ENCODE data around the gene PPM1B. TPM values are rescaled to one million over a fixed set of nuclear protein-coding genes. Genes with fewer than 3 reads are reported as not detected.

The PPM1B gene
- total and polyA plus RNA-seq, 2 experiments from 2014 or later: 112 to 134 TPM

DNA sequence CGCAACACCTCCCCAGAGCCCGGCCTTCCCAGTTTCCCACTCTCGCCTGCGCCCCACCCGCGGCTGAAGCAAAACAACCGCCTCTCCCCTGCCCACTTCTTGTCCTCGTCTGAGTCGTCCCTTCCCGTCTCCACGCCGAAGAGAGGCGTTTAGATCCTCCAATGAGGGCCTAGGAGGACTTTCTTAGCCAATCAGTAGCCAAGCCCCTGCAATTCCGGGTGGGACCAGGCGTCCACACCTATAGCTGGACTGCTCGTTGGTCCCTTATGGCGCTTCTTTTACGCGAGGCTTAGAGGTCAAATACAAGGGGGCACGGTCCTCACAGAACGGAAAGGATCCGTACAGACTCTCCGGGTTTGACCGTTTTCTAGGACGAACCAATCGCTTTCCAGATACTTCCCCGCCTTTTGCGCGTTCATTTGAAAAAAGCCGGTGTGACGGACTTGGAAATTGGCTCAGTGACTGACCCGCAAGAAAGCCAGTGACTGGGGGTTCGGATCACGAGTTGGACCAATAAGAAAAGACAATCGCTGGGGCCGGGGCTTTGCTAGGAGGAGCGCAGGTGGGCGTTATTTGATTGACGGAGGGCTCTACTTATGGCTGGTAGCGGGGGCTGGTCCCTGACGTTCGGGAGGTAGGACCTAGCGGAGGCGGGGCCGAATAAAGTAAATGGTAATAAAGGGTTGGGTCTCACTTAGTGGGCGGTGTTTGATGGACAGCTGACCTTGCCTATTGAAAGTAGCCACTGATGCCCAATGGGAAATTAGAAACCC is 581 bp upstream of the PPM1B start:
- DNase-seq (ENCODE audit: low spot score) (peak; percentile 100), ATAC-seq (peak; percentile 85)
- TF ChIP-seq CREB1 (CRISPR knock-in tag; IDR thresholded peaks at IDR 0.05; ENCODE audit: low read depth) (peak; percentile 75), JUNB (IDR thresholded peaks at IDR 0.05; ENCODE audit: unreplicated experiment) (no peak), ZNF331 (CRISPR knock-in tag; IDR thresholded peaks at IDR 0.05; ENCODE audit: low read depth) (no peak), POLR2AphosphoS5 (IDR thresholded peaks at IDR 0.05; ENCODE audit: low read depth) (peak; percentile 58)
- TF ChIP-seq, protein P1, sequence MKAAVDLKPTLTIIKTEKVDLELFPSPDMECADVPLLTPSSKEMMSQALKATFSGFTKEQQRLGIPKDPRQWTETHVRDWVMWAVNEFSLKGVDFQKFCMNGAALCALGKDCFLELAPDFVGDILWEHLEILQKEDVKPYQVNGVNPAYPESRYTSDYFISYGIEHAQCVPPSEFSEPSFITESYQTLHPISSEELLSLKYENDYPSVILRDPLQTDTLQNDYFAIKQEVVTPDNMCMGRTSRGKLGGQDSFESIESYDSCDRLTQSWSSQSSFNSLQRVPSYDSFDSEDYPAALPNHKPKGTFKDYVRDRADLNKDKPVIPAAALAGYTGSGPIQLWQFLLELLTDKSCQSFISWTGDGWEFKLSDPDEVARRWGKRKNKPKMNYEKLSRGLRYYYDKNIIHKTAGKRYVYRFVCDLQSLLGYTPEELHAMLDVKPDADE (IDR thresholded peaks at IDR 0.05): no peak
- TF ChIP-seq, protein P2, sequence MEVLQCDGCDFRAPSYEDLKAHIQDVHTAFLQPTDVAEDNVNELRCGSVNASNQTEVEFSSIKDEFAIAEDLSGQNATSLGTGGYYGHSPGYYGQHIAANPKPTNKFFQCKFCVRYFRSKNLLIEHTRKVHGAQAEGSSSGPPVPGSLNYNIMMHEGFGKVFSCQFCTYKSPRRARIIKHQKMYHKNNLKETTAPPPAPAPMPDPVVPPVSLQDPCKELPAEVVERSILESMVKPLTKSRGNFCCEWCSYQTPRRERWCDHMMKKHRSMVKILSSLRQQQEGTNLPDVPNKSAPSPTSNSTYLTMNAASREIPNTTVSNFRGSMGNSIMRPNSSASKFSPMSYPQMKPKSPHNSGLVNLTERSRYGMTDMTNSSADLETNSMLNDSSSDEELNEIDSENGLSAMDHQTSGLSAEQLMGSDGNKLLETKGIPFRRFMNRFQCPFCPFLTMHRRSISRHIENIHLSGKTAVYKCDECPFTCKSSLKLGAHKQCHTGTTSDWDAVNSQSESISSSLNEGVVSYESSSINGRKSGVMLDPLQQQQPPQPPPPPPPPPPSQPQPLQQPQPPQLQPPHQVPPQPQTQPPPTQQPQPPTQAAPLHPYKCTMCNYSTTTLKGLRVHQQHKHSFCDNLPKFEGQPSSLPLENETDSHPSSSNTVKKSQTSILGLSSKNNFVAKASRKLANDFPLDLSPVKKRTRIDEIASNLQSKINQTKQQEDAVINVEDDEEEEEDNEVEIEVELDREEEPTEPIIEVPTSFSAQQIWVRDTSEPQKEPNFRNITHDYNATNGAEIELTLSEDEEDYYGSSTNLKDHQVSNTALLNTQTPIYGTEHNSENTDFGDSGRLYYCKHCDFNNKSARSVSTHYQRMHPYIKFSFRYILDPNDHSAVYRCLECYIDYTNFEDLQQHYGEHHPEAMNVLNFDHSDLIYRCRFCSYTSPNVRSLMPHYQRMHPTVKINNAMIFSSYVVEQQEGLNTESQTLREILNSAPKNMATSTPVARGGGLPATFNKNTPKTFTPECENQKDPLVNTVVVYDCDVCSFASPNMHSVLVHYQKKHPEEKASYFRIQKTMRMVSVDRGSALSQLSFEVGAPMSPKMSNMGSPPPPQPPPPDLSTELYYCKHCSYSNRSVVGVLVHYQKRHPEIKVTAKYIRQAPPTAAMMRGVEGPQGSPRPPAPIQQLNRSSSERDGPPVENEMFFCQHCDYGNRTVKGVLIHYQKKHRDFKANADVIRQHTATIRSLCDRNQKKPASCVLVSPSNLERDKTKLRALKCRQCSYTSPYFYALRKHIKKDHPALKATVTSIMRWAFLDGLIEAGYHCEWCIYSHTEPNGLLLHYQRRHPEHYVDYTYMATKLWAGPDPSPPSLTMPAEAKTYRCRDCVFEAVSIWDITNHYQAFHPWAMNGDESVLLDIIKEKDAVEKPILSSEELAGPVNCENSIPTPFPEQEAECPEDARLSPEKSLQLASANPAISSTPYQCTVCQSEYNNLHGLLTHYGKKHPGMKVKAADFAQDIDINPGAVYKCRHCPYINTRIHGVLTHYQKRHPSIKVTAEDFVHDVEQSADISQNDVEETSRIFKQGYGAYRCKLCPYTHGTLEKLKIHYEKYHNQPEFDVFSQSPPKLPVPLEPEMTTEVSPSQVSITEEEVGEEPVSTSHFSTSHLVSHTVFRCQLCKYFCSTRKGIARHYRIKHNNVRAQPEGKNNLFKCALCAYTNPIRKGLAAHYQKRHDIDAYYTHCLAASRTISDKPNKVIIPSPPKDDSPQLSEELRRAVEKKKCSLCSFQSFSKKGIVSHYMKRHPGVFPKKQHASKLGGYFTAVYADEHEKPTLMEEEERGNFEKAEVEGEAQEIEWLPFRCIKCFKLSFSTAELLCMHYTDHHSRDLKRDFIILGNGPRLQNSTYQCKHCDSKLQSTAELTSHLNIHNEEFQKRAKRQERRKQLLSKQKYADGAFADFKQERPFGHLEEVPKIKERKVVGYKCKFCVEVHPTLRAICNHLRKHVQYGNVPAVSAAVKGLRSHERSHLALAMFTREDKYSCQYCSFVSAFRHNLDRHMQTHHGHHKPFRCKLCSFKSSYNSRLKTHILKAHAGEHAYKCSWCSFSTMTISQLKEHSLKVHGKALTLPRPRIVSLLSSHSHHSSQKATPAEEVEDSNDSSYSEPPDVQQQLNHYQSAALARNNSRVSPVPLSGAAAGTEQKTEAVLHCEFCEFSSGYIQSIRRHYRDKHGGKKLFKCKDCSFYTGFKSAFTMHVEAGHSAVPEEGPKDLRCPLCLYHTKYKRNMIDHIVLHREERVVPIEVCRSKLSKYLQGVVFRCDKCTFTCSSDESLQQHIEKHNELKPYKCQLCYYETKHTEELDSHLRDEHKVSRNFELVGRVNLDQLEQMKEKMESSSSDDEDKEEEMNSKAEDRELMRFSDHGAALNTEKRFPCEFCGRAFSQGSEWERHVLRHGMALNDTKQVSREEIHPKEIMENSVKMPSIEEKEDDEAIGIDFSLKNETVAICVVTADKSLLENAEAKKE (CRISPR knock-in tag; IDR thresholded peaks at IDR 0.05): no peak
- Histone ChIP-seq H3K36me3 (ENCODE audit: insufficient read depth) (no peaks in the 10 kb centered on the region), H3K4me1 (ENCODE audit: insufficient read depth) (peaks cover 7% of the 10 kb centered on the region), H3K4me2 (peak overlapping the region; percentile 4; the same call in 1 of the 2 replicates), H3K79me2 (replicated peaks; ENCODE audit: insufficient read depth) (peaks cover 44% of the 10 kb centered on the region), H3K4me3 (peak overlapping the region; percentile 44), H3K9me2 (ENCODE audit: insufficient read depth) (no peaks in the 10 kb centered on the region), H3F3A (replicated peaks; ENCODE audit: low read depth) (peaks cover 10% of the 10 kb centered on the region; the same call in 1 of the 2 replicates), H3K27me3 (ENCODE audit: insufficient read depth) (no peaks in the 10 kb centered on the region), H4K20me1 (replicated peaks; ENCODE audit: insufficient read depth) (peaks cover 13% of the 10 kb centered on the region), H2AFZ (no peak overlapping the region), H3K27ac (ENCODE audit: low read depth) (peak overlapping the region; percentile 94)
- Mint-ChIP-seq H3K4me3 (peak overlapping the region; percentile 91), H3K4me1 (peaks cover 22% of the 10 kb centered on the region), H3K36me3 (ENCODE audit: low read depth) (peaks cover 47% of the 10 kb centered on the region), H3K27ac (peak overlapping the region; percentile 99), H3K9me3 (peaks cover 33% of the 10 kb centered on the region), H3K27me3 (ENCODE audit: insufficient read depth, low read depth, poor library complexity) (peaks cover 12% of the 10 kb centered on the region)

Measured in GM23338 (cell line).